GM21723 (cell line): ENCODE results near the gene NFIC.
A peak's percentile ranks its signal among the peaks of the same experiment; 100 is the strongest.
"Not testable (repeated sequence)": the region's sequence is repeated elsewhere in the genome, so short reads cannot be mapped to it uniquely, and the experiment has no call there.

ENCODE experiments used
- ATAC-seq: cut with Tn5 transposase; IDR thresholded peaks from one replicate; pipeline ENCODE4 v1.9.1; 2021; ENCODE audit warnings: mild to moderate bottlenecking, moderate library complexity; ENCODE audit not compliant: unreplicated experiment

Gene NFIC

DNA sequence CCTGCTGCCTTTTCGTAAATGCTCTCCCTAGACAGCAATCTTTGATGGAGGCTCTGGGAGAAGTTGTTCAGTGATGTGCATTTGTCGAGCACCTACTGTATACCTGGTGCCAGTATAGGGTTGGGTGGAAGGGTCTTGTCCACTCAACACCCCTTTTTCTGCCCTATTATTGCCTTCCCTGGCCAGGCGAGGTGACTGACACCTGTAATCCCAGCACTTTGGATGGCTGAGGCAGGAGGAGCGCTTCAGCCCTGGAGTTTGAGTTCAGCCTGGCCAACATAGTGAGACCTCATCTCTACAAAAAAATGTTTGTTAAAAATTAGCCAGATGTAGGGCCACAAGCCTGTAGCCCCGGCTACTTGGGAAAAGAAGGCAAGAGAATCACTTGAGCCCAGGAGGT lies 49.3 kb downstream of the NFIC start:
- ATAC-seq: no peak

DNA sequence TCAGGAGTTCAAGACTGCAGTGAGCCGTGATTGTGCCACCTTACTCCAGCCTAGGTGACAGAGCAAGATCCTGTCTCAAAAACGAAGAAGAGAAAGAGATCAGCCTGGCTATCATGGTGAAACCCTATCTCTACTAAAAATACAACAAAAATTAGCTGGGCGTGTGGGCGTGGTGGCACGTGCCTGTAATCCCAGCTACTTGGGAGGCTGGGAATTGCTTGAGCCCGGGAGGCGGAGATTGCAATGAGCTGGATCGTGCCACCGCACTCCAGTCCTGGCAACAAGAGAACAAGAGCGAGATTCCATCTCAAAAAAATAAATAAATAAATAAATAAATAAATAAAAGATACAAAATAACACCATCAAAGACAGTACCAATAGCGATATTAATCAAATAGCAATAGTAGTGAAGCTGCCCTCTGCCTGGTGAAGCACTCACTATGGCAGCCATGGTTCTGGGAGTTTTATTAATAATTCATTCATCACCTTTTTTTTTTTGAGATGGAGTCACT lies 53.9 kb downstream of the NFIC start:
- no peak for ATAC-seq

DNA sequence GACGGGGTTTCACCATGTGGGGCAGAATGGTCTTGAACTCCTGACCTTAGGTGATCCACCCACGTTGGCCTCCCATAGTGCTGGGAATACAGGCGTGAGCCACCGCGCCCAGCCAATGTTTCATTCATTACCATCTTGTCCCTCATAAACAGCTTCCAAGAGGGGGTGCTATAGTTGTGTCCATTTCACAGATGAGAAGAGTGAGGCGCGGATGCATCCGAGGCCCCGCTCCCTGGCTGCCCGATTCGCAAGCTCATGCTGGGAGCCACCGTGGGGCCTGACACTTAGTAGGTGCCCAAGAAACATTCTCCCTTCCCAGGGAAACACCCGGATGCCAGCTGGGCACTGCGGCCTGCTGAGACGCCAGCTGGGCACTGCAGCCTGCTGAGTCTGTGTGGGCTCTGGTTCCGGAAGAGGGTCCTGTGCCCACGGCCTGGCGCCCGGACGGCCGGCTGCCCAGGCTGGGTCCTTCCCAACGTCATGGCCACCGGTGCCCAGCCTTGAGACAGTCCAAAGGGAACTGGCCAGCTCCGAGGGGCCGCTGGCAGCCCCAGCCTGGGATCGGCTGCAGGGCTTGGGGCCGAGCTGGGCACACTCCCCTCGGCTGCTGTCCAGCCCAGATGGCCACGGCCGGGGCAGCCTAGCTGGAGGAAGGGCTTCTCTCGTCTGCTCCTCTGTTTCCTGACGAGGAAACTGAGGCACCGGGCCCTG lies 54.7 kb downstream of the NFIC start:
- no peak for ATAC-seq

GRCh38 chr19:3421656-3422055 lies 55.3 kb downstream of the NFIC start:
- not testable (repeated sequence) for ATAC-seq

GRCh38 chr19:3423183-3423829 lies 56.9 kb downstream of the NFIC start:
- ATAC-seq: no peak

DNA sequence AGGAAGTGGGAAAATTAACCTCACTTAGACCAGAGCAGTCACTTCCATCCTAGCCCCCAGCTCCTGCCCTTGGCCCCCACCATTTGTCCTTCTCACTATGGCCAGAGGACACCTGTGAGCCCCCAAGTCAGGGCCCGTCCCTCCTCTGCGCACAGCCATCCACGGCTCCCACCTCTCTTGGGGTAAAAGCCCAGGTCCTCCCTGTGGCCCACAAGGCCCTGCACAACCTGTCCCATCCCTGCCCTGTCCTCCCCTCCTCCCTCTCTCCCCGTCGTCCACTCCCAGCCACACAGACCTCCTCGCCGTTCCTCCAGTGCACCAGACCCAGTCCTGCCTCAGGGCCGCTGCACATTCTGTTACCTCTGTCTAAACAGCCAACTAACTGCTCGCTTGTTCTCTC lies 60.0 kb downstream of the NFIC start:
- ATAC-seq: no peak

DNA sequence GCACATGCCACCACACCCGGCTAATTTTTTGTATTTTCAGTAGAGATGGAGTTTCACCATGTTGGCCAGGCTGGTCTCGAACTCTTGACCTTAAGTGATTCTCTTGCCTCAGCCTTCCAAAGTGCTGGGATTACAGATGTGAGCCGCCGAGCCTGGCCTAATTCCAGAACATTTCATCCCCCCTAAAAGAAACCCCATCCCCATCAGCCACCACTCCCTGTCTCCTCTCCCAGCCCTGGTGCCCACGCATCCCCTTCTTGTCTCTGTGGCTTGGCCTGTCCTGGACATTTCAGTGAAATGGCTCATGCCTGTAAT lies 63.9 kb downstream of the NFIC start:
- ATAC-seq: not testable (repeated sequence)

GRCh38 chr19:3431760-3432397 lies 65.5 kb downstream of the NFIC start:
- no peak for ATAC-seq

GRCh38 chr19:3433313-3433712 lies 66.9 kb downstream of the NFIC start:
- ATAC-seq: no peak

DNA sequence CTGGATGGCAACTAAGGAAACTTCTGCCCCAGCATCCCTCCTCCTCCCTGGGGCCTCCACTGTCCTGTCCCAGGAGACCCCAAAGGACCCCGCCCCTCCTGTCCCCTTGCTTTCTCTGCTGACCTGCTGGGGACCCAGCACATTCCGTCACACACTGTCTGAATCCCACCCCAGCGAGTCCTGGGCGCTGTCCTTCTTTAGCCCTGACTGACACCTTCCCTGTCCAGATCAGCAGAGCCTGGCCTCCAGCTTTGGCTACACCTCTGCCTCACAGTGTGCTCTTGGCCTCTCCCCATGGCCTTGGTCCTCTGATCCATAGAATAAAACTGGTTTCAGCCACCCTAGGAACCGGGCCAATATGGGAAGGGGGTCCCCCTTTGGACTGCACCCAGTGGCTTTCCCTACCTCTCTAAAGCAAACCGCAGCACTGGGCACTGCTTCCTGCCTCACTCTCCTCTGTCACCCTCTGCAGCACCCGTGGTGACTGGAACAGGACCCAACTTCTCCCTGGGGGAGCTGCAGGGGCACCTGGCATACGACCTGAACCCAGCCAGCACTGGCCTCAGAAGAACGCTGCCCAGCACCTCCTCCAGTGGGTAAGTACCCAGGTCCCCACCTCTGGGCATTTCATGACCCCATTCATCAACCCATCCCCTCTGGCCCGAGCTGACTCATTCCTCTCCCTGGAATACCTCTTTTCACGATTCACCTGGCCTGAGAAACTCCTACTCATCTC lies 67.6 kb downstream of the NFIC start:
- no peak for ATAC-seq

GRCh38 chr19:3434630-3435553 lies 68.5 kb downstream of the NFIC start:
- ATAC-seq: peak; percentile 84

- no peak for ATAC-seq
These were observed 73.7 kb downstream of the NFIC start for GRCh38 chr19:3440082-3440481.

DNA sequence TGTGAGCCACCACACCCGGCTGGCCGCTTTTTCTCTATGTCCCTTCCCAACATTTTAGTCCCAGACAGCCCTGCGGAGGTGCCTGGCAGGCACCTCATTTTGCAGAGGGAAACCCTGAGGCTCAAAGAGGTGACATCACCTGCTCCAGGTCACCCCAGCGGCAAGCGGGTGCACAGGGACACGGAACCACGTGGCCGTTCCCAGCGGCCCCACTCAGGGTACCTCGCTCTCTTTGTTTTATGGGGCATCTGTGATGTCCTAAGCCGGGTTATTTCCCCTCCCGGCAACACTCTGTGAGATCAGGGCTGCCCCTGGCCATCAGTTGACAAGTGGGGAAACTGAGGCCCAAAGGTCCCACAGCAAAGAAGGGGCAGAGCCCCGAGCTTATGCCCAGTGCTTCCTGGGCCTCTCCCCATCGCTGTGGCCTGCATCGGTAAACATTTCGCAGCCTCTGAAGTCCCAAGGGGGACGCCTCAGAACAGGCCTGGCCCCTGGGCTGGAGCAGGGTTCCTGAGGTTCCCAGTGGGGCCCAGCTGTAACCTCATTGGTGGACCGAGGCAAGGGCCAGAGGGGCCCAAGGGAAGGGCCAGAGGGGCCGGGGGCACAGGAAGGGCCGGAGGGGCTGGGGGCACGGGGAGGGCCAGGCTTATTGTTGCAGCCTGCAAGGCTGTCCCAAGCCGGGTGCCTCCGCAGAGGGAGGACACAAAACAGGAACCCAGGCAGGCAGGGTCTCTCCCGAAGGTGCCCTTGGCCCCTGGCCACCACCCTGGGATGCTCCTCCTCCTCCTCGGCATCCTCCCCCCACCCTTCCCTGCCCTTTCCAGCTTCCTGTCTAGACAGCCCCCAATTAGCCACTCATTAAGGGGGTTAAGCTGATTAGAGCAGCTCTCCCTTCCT lies 75.0 kb downstream of the NFIC start:
- ATAC-seq: no peak

DNA sequence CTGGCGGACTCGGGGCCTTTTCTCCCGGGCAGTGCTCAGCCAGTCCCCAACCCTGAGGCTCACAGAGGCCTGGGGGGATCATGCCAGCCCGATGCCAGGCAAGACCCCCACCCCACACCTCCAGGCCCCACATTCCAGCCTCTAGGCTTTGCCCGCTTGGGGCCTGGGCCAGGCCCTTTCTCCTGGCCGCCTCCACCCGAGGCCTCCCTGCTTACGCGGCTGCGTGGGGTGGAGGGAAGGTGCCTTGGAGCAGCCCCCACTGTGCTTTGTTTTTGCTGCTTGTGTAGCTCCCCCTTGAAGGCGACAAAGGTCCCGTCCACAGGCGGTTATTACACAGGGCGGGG lies 75.6 kb downstream of the NFIC start:
- ATAC-seq: no peak

GRCh38 chr19:3442487-3443071 lies 76.2 kb downstream of the NFIC start:
- ATAC-seq: no peak

DNA sequence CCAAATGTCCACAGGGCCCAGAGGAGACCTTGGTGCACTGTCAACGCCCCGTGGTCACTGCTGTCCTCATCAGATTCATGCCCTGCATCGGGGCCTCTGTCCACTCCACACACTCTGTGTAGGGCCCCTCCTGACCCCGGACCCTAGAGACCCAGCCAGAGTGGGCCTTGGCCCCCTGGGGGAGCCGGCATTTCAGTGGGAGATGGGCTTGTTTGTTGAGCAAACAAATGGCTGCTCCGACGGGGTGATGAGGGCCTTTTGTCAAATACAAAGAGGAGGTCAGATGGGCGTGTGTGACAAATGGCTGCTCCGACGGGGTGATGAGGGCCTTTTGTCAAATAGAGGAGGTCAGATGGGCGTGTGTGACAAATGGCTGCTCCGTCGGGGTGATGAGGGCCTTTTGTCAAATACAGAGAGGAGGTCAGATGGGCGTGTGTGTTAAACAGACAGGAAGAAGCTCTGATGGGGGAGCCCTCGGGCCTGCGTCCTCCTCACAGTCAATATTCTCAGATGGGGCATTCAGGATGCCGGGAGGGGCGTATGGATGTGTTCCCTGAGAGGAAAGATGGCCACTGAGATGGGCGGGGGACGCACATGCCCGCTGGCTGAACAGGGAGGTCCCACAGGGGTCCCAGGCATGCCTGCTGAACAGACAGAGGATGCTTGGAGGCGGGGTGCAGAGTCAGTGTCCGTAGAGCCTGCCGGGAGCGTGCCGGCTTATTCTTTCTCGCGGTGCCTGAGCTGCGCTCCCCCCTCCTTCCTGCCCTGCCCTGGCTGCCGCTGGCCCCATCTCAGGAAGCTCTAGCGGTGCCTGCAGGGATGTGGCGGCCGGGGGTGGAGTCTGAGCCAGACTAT lies 77.7 kb downstream of the NFIC start:
- no peak for ATAC-seq

- no peak for ATAC-seq
These were observed 78.4 kb downstream of the NFIC start for GRCh38 chr19:3444695-3445234.

DNA sequence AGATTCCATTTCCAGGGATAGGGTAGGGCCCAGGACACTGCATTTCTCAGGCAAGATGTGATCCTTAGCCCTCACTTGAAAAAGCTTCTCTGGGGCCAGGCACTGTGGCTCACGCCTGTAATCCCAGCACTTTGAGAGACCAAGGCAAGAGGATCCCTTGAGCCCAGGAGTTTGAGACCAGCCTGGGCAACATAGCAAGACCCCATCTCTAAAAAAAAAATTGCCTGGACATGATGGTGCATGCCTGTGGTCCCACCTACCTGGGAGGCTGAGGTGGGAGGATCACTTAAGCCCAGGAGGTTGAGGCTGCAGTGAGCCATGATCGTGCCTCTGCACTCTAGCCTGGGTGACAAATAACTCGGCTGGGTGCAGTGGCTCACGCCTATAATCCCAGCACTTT lies 80.3 kb downstream of the NFIC start:
- ATAC-seq: not testable (repeated sequence)
